Measurements from ENCODE around the gene CABP2.

DNA sequence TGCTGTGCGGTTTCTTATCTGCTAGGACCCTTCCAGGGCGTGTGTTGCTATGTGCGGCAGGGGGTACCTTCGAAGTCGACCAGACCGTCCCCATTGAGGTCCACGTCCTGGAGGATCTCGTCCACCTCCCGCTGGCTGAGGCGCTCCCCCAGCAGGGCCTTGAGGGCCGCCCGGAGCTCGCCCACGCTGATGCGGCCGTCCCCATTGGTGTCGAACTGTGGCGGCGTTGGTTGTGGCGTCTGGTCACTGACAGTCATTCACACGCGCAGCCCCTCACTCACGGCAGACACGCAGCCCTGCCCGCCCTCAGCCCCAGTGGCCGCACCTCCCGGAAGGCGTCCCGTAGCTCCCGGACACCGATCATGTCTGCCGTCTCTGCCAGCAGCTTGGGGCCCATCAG lies 3.5 kb downstream of the CABP2 start:
- TF ChIP-seq, protein P1, sequence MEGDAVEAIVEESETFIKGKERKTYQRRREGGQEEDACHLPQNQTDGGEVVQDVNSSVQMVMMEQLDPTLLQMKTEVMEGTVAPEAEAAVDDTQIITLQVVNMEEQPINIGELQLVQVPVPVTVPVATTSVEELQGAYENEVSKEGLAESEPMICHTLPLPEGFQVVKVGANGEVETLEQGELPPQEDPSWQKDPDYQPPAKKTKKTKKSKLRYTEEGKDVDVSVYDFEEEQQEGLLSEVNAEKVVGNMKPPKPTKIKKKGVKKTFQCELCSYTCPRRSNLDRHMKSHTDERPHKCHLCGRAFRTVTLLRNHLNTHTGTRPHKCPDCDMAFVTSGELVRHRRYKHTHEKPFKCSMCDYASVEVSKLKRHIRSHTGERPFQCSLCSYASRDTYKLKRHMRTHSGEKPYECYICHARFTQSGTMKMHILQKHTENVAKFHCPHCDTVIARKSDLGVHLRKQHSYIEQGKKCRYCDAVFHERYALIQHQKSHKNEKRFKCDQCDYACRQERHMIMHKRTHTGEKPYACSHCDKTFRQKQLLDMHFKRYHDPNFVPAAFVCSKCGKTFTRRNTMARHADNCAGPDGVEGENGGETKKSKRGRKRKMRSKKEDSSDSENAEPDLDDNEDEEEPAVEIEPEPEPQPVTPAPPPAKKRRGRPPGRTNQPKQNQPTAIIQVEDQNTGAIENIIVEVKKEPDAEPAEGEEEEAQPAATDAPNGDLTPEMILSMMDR (conservative IDR thresholded peaks at IDR 0.05): no peak
- TF ChIP-seq EZH2 (IDR thresholded peaks at IDR 0.05; ENCODE audit: low read depth): no peak

Data from PC-9 (cell line).